Astrocyte (in vitro differentiated cells and primary cell): ENCODE results near the gene ITGB1BP2.

Experiments
- CTCF ChIP-seq: IDR thresholded peaks from 2 replicates; pipeline ENCODE4 v1.5.1; 2011; ENCODE audit warnings: low read depth, mild to moderate bottlenecking, inconsistent platforms, low read length, moderate library complexity; ENCODE audit not compliant: insufficient read depth
- EZH2 ChIP-seq: IDR thresholded peaks from 2 replicates; pipeline ENCODE4 v1.6.1; 2012; ENCODE audit warnings: mild to moderate bottlenecking, low read length, inconsistent platforms; ENCODE audit not compliant: insufficient read depth

- TF ChIP-seq CTCF (no peak), EZH2 (no peak)
These were observed 15.6 kb upstream of the ITGB1BP2 start for GRCh38 chrX:71285929-71286328.
